Astrocyte (in vitro differentiated cells and primary cell): ENCODE data around the gene CYTH3.

ENCODE experiments used
- EZH2 ChIP-seq: IDR thresholded peaks from 2 replicates; pipeline ENCODE4 v1.6.1; 2012; ENCODE audit warnings: mild to moderate bottlenecking, low read length, inconsistent platforms; ENCODE audit not compliant: insufficient read depth
- TF ChIP-seq, protein P1 (sequence below): IDR thresholded peaks from 2 replicates; pipeline ENCODE4 v1.5.1; 2011; ENCODE audit warnings: low read depth, mild to moderate bottlenecking, inconsistent platforms, low read length, moderate library complexity; ENCODE audit not compliant: insufficient read depth

DNA sequence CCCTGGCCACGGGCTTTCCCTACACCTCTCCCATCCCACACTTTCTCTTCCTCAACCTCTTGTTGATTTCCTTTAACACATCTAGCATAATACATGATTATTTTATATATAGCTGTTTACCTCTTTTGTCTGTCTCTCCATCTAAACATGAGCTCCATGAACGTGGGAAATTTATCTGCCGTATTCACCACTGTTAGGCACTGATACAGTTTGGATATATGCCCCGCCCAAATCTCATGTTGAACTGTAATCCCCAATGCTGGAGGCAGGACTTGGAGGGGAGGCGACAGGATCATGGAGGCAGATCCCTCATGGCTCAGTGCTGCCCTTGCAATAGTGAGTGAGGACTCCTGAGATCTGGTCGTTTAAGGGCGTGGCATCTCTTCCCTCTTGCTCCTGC is 5.7 kb downstream of the CYTH3 start:
- TF ChIP-seq, protein P1, sequence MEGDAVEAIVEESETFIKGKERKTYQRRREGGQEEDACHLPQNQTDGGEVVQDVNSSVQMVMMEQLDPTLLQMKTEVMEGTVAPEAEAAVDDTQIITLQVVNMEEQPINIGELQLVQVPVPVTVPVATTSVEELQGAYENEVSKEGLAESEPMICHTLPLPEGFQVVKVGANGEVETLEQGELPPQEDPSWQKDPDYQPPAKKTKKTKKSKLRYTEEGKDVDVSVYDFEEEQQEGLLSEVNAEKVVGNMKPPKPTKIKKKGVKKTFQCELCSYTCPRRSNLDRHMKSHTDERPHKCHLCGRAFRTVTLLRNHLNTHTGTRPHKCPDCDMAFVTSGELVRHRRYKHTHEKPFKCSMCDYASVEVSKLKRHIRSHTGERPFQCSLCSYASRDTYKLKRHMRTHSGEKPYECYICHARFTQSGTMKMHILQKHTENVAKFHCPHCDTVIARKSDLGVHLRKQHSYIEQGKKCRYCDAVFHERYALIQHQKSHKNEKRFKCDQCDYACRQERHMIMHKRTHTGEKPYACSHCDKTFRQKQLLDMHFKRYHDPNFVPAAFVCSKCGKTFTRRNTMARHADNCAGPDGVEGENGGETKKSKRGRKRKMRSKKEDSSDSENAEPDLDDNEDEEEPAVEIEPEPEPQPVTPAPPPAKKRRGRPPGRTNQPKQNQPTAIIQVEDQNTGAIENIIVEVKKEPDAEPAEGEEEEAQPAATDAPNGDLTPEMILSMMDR = no peak
- no peak for TF ChIP-seq EZH2
